NAMALWA (cell line): ENCODE data around the gene AP1G2.

Source experiments
- DNase-seq: peaks from one replicate; pipeline ENCODE4 v3.0.0-alpha.2; 2015; ENCODE audit warnings: low spot score

Gene AP1G2

GRCh38 chr14:23570806-23571483 lies 3.4 kb upstream of the AP1G2 start:
- DNase-seq = no peak

GRCh38 chr14:23569443-23570151 lies 2.0 kb upstream of the AP1G2 start:
- DNase-seq = peak; percentile 44

GRCh38 chr14:23568600-23569331 lies 1.2 kb upstream of the AP1G2 start:
- DNase-seq = peak; percentile 53

GRCh38 chr14:23568021-23568599 lies 519 bp upstream of the AP1G2 start:
- no peak for DNase-seq

GRCh38 chr14:23566778-23567185 lies 809 bp downstream of the AP1G2 start:
- DNase-seq = no peak

- no peak for DNase-seq
Observed at GRCh38 chr14:23566112-23566777, 1.3 kb downstream of the AP1G2 start.

GRCh38 chr14:23565626-23566025 lies 2.0 kb downstream of the AP1G2 start:
- DNase-seq = no peak

- DNase-seq = no peak
Observed at GRCh38 chr14:23564876-23565275, 2.7 kb downstream of the AP1G2 start.

- DNase-seq = no peak
Observed at GRCh38 chr14:23564181-23564812, 3.3 kb downstream of the AP1G2 start.

GRCh38 chr14:23563473-23564180 lies 4.0 kb downstream of the AP1G2 start:
- no peak for DNase-seq

- DNase-seq = peak; percentile 72
Observed at GRCh38 chr14:23562822-23563472, 4.6 kb downstream of the AP1G2 start.

- no peak for DNase-seq
Observed at GRCh38 chr14:23561873-23562821, 5.4 kb downstream of the AP1G2 start.

GRCh38 chr14:23561259-23561658 lies 6.3 kb downstream of the AP1G2 start:
- DNase-seq = no peak

- DNase-seq = no peak
Observed at GRCh38 chr14:23559926-23560520, 7.6 kb downstream of the AP1G2 start.

- peak; percentile 73 for DNase-seq
Observed at GRCh38 chr14:23559010-23559925, 8.3 kb downstream of the AP1G2 start.

- DNase-seq = no peak
Observed at GRCh38 chr14:23558346-23559009, 9.1 kb downstream of the AP1G2 start.

GRCh38 chr14:23557946-23558345 lies 9.6 kb downstream of the AP1G2 start:
- DNase-seq = no peak
